Prostate gland (tissue), 2 donors: ENCODE measurements around the gene SAMD9. TPM values are rescaled to one million over a fixed set of nuclear protein-coding genes. Genes with fewer than 3 reads are reported as not detected.
"Not testable (repeated sequence)": the region's sequence is repeated elsewhere in the genome, so short reads cannot be mapped to it uniquely, and the experiment has no call there.

Source experiments
- DNase-seq: peaks from one replicate; pipeline ENCODE4 v3.0.0-alpha.2; 2019; ENCODE audit warnings: low spot score
- H3K27ac ChIP-seq, 2 donors: fragments of 200-600 bp; sonication (generic); 2 replicates each; pipeline ENCODE4 v1.5.1; 2017 to 2019
- H3K27me3 ChIP-seq: fragments of 200-600 bp; sonication (generic); replicated peaks from 2 replicates; pipeline ENCODE4 v1.5.1; 2019; ENCODE audit not compliant: insufficient read depth
- H3K36me3 ChIP-seq, 2 donors: fragments of 200-600 bp; sonication (generic); 1 replicate in 1 of 2; 2 replicates in 1 of 2; pipeline versions ENCODE4 v1.5.1 to v1.8.1; 2017 to 2019
- H3K4me1 ChIP-seq: fragments of 200-600 bp; sonication (generic); replicated peaks from 2 replicates; pipeline ENCODE4 v1.5.1; 2019
- H3K4me3 ChIP-seq, 2 donors: fragments of 200-600 bp; sonication (generic); 2 replicates each; pipeline ENCODE4 v1.5.1; 2017 to 2019
- H3K9me3 ChIP-seq: fragments of 200-600 bp; sonication (generic); 2 replicates; pipeline ENCODE4 v1.5.1; 2017
- CTCF ChIP-seq, 4 experiments: fragments of 200-600 bp in 2 of 4; fragments of 450-650 bp in 2 of 4; sonication (generic) in 2 of 4; IDR thresholded peaks; 1 replicate in 3 of 4; 2 replicates in 1 of 4; pipeline ENCODE4 v1.5.1; 2016 to 2019; ENCODE audit warnings: antibody characterized with exemption in 4 of 4, mild to moderate bottlenecking in 2 of 4, moderate library complexity in 2 of 4
- POLR2A ChIP-seq: fragments of 450-650 bp; IDR thresholded peaks from one replicate; pipeline ENCODE4 v1.6.1; 2016; ENCODE audit warnings: antibody characterized with exemption, mild to moderate bottlenecking
- POLR2AphosphoS5 ChIP-seq: sonication (generic); formaldehyde crosslinking; IDR thresholded peaks from one replicate; pipeline ENCODE4 v1.6.1; 2017; ENCODE audit warnings: antibody characterized with exemption
- WGBS: methylation state at CpG from one replicate; pipeline ENCODE4 v1.1.5; 2018; 5-methylcytosine and 5-hydroxymethylcytosine counted together
- intact Hi-C: fragments of 100-400 bp; cut with DNase I; formaldehyde crosslinking; loops from one replicate; pipeline ENCODE4 v1.14.2; 2022
- total RNA-seq, 2 donors: library from RNA; depleted of rRNA; stranded (reverse); fragments of >200 nt; gene quantifications; one replicate each; pipeline ENCODE4 v1.1.0, GENCODE V29; 2016

SAMD9 gene
- total RNA-seq, 2 donors from 2014 or later = 4.2 to 6.0 TPM

GRCh38 chr7:93060025-93060424 lies 57.8 kb downstream of the SAMD9 start:
- H3K9me3 ChIP-seq = no peaks in the 10 kb centered on the region
- DNase-seq = no peak
- H3K4me3 ChIP-seq = no peak overlapping the region
- no peak overlapping the region for H3K27ac ChIP-seq
- H3K27me3 ChIP-seq = no peaks in the 10 kb centered on the region
- TF ChIP-seq CTCF (IDR thresholded peaks at IDR 0.05) = no peak
- TF ChIP-seq POLR2A = no peak
- no peak for TF ChIP-seq POLR2AphosphoS5
- H3K36me3 ChIP-seq = no peaks in the 10 kb centered on the region
- no peaks in the 10 kb centered on the region for H3K4me1 ChIP-seq
- 74% methylated on average over 6 of the region's 6 CpGs for WGBS
- intact Hi-C loops = no loop called here

DNA sequence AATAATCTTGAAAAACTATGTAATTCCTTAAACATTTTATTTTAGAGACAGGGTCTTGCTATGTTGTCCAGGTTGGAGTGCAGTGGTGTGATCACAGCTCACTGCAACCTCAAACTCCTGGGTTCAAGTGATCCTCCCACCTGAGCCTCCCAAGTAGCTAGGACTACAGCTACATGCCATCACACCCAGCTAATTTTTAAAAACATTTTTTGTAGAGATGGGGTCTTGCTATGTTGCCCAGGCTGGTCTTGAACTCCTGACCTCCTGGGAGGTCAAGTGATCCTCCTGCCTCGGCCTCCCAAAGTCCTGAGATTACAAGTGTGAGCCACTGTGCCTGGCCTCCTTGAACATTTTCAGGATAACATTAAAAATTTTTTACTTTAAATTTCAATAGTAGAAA lies 61.2 kb downstream of the SAMD9 start:
- intact Hi-C loops = loop anchor here (5.0 kb wide), 1 partner anchor 434 kb away; no protein-coding TSS in a partner anchor
- H3K4me3 ChIP-seq, H3K36me3 ChIP-seq, H3K4me1 ChIP-seq, H3K9me3 ChIP-seq, H3K27ac ChIP-seq, H3K27me3 ChIP-seq, DNase-seq: not testable (repeated sequence)
- 89% methylated on average over 1 of the region's 1 CpG for WGBS

DNA sequence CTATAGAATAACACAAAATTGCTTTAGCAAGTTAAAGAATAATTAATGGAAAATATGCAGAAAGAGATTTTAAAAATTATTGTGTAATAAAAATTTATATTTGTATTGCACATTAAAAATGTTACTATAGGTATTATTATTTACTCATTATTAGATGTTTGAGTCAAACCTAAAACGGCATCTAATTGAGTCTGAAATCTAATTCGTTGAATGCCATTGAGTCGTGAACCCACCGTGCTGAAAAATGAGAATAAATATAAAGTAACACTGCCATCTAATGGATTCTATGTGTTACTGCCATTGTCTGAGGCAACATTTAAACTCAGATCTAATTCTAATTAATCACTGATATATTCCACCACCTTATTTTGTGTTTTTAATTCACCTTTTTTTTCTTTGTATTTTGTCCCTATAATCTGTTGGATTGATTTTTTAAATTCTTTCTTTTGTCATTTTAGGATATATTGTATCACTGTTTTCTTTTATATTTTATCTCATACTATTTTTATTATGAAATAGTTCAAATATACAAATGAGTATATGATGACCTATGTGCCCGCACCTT lies 62.2 kb downstream of the SAMD9 start:
- 5% methylated on average over 5 of the region's 5 CpGs for WGBS
- Histone ChIP-seq H3K27ac (no peak overlapping the region), H3K4me3 (no peak overlapping the region), H3K4me1 (no peaks in the 10 kb centered on the region), H3K9me3 (no peaks in the 10 kb centered on the region), H3K36me3 (no peaks in the 10 kb centered on the region), H3K27me3 (no peaks in the 10 kb centered on the region)
- no peak for TF ChIP-seq POLR2A
- TF ChIP-seq CTCF (IDR thresholded peaks at IDR 0.05) = peak; percentile 34 to 81 (median 78)
- no peak for TF ChIP-seq POLR2AphosphoS5
- no peak for DNase-seq
- intact Hi-C loops = loop anchor here (5.0 kb wide), 1 partner anchor 433 kb away; no protein-coding TSS in a partner anchor

DNA sequence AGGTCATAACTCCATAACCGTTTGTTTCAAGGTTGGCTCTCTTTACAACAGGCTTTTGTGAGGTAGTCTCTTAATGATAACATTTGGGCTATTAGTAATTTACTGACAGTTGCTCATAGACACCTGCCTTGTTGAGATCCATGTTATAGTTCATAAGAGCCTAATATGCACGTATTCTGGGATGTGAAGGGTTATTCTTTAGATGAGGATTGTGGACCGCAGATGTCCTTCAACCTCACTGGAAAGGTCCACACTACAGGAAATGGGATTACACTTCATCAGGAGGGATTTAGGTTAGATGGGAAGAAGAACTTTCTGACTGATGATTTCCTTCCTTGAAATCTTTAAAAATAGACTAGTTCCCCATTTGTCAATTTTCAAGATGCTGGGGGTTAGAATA lies 62.8 kb downstream of the SAMD9 start:
- TF ChIP-seq POLR2AphosphoS5 = no peak
- TF ChIP-seq CTCF (IDR thresholded peaks at IDR 0.05) = no peak
- H3K36me3 ChIP-seq = no peaks in the 10 kb centered on the region
- no peak for DNase-seq
- no peak overlapping the region for H3K4me3 ChIP-seq
- no peaks in the 10 kb centered on the region for H3K9me3 ChIP-seq
- intact Hi-C loops = loop anchor here (5.0 kb wide), 1 partner anchor 433 kb away; no protein-coding TSS in a partner anchor
- H3K27me3 ChIP-seq = no peaks in the 10 kb centered on the region
- 73% methylated on average over 3 of the region's 3 CpGs for WGBS
- no peak overlapping the region for H3K27ac ChIP-seq
- no peaks in the 10 kb centered on the region for H3K4me1 ChIP-seq

DNA sequence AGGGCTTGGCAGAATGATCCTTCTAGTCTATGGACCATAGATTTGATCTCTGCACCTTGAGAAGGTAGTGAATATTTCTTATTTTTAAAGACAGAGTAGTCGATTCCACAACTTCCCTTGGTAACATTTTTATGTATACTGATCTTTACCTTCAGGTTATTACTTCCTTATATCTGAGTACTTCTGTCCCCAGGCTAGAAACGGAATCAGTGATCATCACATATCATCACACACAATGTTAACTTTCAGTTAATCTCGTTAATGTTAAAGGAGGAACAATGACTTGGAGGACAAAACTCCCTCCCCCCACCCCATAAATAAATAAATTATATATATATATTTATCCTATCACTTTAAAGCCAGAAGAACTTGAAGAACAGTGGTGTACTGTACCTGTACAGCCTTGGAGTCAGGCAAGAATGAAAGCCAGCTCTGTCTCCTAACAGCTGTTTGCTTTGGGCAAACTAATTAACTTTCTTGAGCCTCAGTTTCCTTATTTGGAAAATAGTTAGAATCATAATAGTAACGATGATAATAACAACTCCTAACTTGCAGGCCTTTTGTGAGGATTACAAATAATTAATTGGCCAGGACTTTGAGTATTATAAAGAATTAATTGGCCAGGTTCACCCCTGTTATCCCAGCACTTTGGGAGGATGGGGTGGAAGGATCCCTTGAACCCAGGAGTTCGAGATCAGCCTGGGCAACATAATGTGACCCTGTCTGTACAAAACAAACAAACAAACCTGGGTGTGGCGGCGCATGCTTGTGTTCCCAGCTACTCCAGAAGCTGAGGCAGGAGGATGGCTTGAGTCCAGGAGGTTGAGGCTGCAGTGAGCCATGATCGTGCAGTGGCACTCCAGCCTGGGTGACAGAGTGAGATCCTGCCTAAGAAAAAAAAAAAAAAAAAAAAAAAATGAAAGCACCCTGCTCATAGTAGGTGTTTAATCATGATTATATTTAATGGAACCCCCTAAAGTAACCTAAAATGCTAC lies 63.5 kb downstream of the SAMD9 start:
- intact Hi-C loops = no loop called here
- no peaks in the 10 kb centered on the region for H3K4me1 ChIP-seq
- no peaks in the 10 kb centered on the region for H3K27me3 ChIP-seq
- no peak for DNase-seq
- no peak overlapping the region for H3K27ac ChIP-seq
- TF ChIP-seq CTCF (IDR thresholded peaks at IDR 0.05) (no peak), POLR2AphosphoS5 (no peak), POLR2A (no peak)
- H3K36me3 ChIP-seq = no peaks in the 10 kb centered on the region
- H3K9me3 ChIP-seq = no peaks in the 10 kb centered on the region
- 52% methylated on average over 8 of the region's 8 CpGs for WGBS
- H3K4me3 ChIP-seq = no peak overlapping the region
